ENCODE measurements around the gene ANKRD53.
A peak's percentile ranks its signal among the peaks of the same experiment; 100 is the strongest.
"Not testable (repeated sequence)": the region's sequence is repeated elsewhere in the genome, so short reads cannot be mapped to it uniquely, and the experiment has no call there.

Gene ANKRD53

GRCh38 chr2:70991742-70992141 is 13.3 kb downstream of the ANKRD53 start:
- no peak for DNase-seq

- DNase-seq: no peak
These were observed 14.8 kb downstream of the ANKRD53 start for GRCh38 chr2:70992945-70993853.

GRCh38 chr2:70994009-70994698 is 15.7 kb downstream of the ANKRD53 start:
- peak in 1 of 3 experiments; percentile 63 for DNase-seq

DNA sequence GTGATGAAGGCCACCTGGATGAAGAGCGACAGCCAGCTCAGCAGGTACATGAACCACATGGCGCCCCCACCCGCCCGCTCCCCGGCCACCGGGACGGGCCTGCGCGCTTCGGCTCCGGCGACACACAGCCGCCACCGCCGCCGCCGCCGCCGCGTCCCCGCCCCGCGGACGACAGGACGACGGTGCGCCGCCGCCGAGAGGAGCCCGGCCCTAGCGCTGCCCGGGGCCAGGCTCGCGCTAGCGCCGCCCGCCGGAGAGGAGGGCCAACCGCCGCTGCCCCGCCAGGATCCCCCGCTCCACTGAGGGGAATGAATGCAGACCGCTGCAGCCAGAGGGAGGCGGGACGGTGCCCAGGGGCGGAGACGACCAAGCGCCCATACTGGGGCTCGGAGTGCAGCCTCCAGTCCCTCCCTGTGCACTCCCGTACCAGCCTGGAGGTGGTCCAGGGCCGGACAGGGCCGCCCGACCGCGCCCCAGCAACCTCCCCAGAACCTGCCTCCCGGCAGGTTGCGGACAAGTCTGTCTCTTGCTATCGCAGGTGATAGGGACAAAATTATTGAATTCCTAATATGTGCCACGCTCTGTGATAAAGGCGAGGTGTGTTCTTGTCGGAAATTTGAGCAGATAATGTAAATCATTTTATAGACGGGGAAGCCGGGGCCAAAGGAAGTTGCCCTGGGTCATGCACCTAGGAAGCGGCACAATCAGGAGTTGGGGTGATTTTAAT is 16.4 kb downstream of the ANKRD53 start, which contains the start of gene TEX261:
TSS of gene TEX261 (minus strand) at position 175 of the 727 bp plus-strand sequence. CDS start at position 59, 116 bp downstream.
- peak; percentile 77 to 90 (median 90) for DNase-seq

DNA sequence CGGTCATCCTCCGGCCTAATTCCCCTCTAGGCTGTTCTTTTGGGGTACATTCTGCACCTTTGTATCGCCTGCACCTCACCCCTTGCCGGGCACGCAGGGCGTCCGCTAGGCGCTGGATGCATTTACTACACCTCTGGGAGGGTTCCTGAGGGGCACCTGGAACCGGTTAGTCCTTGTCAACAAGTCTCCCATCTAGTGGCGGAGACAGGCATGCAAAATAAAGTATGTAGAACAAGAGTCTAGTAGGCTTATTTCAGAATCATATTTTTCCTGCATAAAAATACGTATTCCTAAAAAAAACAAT is 16.9 kb downstream of the ANKRD53 start:
- DNase-seq: peak; percentile 31 to 85 (median 72)

GRCh38 chr2:70998885-70999284 is 20.5 kb downstream of the ANKRD53 start:
- DNase-seq: not testable (repeated sequence)

DNA sequence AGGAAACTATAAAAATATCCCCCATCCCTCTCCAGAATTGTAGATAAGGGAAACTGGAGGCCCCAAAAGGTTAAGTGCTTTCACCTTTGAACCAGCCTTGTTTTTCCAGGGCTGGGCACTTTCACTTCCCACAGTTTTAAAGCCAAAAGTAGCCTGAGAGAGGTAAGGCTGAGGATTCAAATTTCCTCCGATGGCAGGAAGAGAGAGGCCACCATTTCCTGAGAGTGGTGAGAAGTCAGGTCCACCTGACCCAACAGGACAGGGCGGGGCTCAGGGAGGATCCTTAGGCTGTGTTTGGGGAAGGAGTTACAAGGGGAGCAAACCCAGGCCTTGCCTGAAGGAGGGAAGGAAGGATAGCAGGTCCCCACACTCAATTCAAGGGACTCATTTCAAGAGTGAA is 20.9 kb downstream of the ANKRD53 start:
- no peak for DNase-seq

GRCh38 chr2:70999931-71000330 is 21.5 kb downstream of the ANKRD53 start:
- DNase-seq: not testable (repeated sequence)

DNA sequence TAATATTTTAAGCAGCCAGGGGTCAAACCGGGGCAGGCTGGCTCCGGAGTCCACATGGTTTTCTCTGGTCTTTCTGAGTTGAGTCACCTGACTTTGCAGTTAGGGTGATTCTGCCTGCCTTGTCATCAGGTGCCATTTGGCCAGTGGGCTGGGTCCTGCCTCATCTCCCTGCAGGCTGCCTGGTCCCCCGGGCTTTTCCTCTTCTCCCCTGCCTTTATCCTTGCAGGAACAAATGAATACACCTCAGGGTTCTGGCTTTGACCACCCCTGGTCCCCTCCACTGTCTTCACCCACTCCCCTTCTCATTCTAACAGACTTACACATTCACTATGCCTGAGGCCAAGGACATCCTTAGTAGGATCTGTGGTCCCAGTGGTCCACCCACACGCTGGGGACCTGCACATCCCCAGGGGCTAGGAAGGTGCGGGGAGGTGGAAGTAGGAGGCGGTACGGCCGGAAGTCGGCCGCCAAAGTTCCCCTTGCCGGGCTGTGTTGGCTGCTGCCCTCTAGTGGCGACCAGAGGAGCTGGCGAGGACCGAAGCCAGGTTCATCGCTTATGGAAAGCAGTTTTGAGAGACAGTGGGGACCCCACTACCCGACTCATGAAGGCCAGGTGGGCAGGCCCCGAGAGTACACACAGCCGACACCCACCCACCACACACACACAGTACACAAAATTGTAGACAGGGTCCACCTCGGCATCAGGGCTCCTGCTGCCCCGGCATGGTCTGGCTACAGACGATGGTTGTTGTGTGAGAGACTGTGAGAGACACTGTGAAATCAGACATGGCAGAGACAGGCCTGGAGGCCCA is 22.6 kb downstream of the ANKRD53 start:
- DNase-seq: peak; percentile 39 to 79 (median 61)

GRCh38 chr2:71001592-71001927 is 23.1 kb downstream of the ANKRD53 start:
- DNase-seq: no peak

DNA sequence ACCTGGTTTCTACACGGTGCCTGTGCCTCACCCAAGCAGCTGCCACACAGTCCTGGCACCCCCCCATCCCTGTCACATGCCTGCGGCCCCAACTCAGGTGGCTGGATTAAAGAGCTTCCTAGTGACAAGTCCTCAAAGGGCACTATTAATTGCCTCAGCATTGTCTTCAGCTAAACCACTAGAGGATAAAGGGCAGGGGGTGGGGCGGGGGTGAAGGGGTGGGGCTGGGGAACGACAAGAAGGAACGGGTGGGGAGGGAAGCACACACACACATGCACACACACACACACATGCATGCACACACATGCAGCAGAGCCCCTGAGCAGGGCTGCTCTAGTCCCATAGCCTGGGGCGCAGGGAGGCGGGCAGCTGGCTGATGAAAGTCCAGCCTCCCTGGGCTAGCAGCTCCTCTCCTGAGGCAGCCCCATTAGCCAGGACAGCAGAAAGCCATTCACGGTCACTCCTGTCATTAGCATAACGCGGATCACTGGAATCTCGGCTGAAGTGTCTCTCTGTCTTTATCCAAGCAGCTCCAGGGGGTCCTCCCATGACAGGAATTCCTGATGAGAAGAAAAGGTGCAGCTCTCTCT is 23.6 kb downstream of the ANKRD53 start:
- DNase-seq: peak in 2 of 3 experiments; percentile 80 to 95

- no peak for DNase-seq
These were observed 25.0 kb downstream of the ANKRD53 start for GRCh38 chr2:71003396-71003795.

GRCh38 chr2:71003966-71004755 is 25.7 kb downstream of the ANKRD53 start:
- DNase-seq: no peak

GRCh38 chr2:71004857-71005256 is 26.4 kb downstream of the ANKRD53 start:
- no peak for DNase-seq

- DNase-seq: no peak
These were observed 27.1 kb downstream of the ANKRD53 start for GRCh38 chr2:71005271-71006202.

- no peak for DNase-seq
These were observed 27.9 kb downstream of the ANKRD53 start for GRCh38 chr2:71006323-71006722.

DNA sequence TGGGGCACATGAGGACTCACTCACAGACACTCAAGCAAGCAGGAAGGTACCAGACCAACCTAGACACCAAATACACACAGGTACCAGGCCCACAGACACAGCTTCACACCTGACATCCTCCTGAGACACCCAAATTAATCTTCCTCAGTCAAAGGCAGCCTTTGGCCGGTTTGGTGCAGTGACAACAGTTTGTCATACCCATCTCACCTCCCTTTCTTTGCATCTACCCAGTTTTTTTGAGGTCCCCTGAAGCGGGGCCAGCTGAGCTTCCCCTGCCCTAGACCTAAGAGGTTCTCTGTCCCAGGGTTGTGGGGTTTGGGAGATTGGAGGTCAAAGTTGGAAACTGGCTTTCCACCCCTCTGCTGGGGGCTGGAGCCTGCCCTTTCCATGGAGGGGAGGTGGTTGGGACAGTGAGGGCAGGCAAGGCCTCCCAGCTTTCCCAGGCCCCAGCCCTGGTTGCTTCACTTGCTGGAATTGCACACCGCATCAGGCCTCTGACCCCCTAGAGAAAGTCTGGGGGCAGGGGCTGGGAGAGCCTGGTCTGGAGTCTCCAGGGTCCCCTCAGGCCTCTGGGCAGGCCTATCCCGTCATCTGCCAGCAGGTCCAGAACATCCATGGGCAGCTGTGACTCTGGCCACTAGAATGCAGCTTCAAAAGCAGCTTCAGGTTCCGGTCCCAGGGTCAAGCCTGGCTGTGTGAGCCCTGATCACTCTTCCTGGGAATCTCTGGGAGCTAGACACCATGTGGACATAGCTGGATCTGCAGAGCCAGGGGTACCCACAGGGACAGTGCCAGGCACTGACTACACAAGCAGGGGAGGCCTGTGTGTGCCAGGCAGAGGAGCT is 28.7 kb downstream of the ANKRD53 start:
- DNase-seq: no peak

DNA sequence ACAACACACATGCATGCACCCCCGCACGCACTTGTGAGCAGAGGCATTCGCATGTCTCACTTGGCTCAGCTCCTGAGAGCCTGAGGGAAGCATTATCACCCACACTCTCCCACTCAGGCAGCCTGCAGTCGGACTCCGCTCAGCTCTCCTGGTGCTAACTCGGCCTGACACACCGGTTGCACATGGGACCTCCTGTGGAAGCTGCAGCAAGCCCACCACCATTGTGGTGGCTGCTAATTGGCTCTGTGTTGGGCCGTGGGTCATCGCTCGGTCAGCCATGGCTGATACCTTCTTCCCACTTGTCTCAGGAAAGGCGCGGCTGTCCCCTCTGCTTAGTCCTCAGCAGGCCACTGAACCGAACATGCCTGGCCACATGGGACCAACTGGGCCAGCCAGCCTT is 29.9 kb downstream of the ANKRD53 start:
- DNase-seq: no peak

GRCh38 chr2:71011786-71012185 is 33.4 kb downstream of the ANKRD53 start:
- DNase-seq: not testable (repeated sequence)

All from NCI-H1417 (cell line).